Body of pancreas (tissue), 4 donors: ENCODE results near the gene TTC7B. TPM values are rescaled to one million over a fixed set of nuclear protein-coding genes. Genes with fewer than 3 reads are reported as not detected.

Experiments
- ATAC-seq: fragments of 150-250 bp; one replicate; pipeline ENCODE4 v1.9.1; 2016
- DNase-seq, 4 donors: peaks; one replicate each; pipeline ENCODE4 v3.0.0-alpha.2; 2019
- H3K27ac ChIP-seq, 4 donors: fragments of 200-600 bp; sonication (generic); 1 replicate in 3 of 4; 2 replicates in 1 of 4; pipeline versions ENCODE4 v1.5.1 to v1.6.1; 2016 to 2019; ENCODE audit warnings: mild to moderate bottlenecking in 1 of 4, mixed read lengths in 1 of 4, moderate library complexity in 1 of 4
- H3K27me3 ChIP-seq, 2 donors: fragments of 200-600 bp; sonication (generic); one replicate each; pipeline ENCODE4 v1.6.0; 2016; ENCODE audit warnings: mild to moderate bottlenecking in 1 of 2
- H3K36me3 ChIP-seq, 2 donors: fragments of 200-600 bp; sonication (generic); replicated peaks in 1 of 2; 2 replicates each; pipeline ENCODE4 v1.5.1; 2016; ENCODE audit warnings: low read depth in 2 of 2; ENCODE audit not compliant: insufficient read depth in 1 of 2
- H3K4me1 ChIP-seq: fragments of 200-600 bp; sonication (generic); one replicate; pipeline ENCODE4 v1.6.0; 2016
- H3K4me3 ChIP-seq, 2 donors: fragments of 200-600 bp; sonication (generic); 1 replicate in 1 of 2; 2 replicates in 1 of 2; pipeline ENCODE4 v1.5.1; 2016 to 2019
- H3K9me3 ChIP-seq, 3 donors: fragments of 200-600 bp; sonication (generic); 1 replicate in 2 of 3; 2 replicates in 1 of 3; pipeline ENCODE4 v1.5.1; 2016
- CTCF ChIP-seq, 7 experiments: fragments of 450-650 bp in 4 of 7; fragments of 200-600 bp in 3 of 7; sonication (generic) in 3 of 7; IDR thresholded peaks; one replicate each; pipeline ENCODE4 v1.5.1; 2016 to 2019; ENCODE audit warnings: antibody characterized with exemption in 7 of 7
- POLR2A ChIP-seq, 3 donors: fragments of 450-650 bp; IDR thresholded peaks; one replicate each; pipeline ENCODE4 v1.6.1; 2016; ENCODE audit warnings: antibody characterized with exemption in 3 of 3, mild to moderate bottlenecking in 2 of 3
- WGBS, 2 donors: methylation state at CpG; one replicate each; pipeline ENCODE4 v1.1.5; 2017; 5-methylcytosine and 5-hydroxymethylcytosine counted together
- intact Hi-C: fragments of 100-400 bp; cut with DNase I; formaldehyde crosslinking; loops from one replicate; pipeline ENCODE4 v1.15.1; 2023
- total RNA-seq, 2 donors: library from RNA; depleted of rRNA; stranded (reverse); fragments of >200 nt; gene quantifications; one replicate each; pipeline ENCODE4 v1.1.0, GENCODE V29; 2016

The TTC7B gene
- total RNA-seq, 2 donors from 2014 or later = 15.3 to 44.2 TPM

DNA sequence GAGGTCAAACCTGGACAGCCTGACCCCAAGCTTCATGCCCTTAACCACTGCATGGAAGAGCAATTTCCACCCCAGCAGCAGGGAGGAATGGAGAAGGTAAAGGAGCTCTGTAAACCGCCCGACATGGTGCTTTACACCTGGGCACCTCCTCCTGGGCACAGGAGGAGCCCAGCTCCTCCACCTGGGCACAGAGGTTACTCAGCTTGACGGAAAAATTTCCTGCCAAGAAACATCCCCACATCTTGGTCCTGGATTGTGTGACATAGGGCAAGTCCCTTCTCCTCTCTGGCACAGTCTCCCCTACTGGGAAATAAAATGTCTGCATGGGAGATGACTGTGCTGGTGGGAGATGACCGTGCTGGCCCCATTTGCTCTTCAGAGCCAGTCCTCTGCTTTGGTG is 40.8 kb downstream of the TTC7B start:
- intact Hi-C loops = no loop called here
- no peaks in the 10 kb centered on the region for H3K9me3 ChIP-seq
- H3K4me3 ChIP-seq = no peak overlapping the region
- 93 to 96% methylated on average over 4 of the region's 4 CpGs for WGBS, 2 donors
- H3K27ac ChIP-seq = no peak overlapping the region
- no peaks in the 10 kb centered on the region for H3K4me1 ChIP-seq
- no peaks in the 10 kb centered on the region for H3K36me3 ChIP-seq
- no peak for DNase-seq
- ATAC-seq = no peak
- TF ChIP-seq CTCF (IDR thresholded peaks at IDR 0.05) (no peak), POLR2A (IDR thresholded peaks at IDR 0.05) (no peak)
- H3K27me3 ChIP-seq = no peaks in the 10 kb centered on the region

DNA sequence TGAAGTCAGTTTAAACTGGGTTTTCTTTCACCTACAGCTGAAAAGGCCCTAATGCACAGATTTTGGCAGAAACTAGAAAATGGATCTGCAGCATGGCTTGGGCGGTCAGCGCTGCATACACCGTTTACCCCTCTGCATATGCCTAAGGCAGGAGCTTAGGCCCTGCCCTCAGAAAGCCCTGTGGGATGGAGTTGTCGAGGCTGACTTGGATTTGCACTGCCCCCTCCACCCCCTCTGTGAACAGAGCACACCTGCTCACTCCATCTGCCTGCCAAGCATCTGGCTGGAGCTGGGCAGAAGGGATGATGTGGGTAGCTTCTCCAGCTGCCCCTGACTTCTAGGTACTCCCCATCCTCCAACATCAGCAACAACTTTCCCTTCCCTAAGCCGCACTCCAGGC is 41.9 kb downstream of the TTC7B start:
- intact Hi-C loops = no loop called here
- WGBS, 2 donors = 83 to 90% methylated on average over 4 to 5 of the region's 5 CpGs
- no peaks in the 10 kb centered on the region for H3K4me1 ChIP-seq
- H3K27me3 ChIP-seq = no peaks in the 10 kb centered on the region
- H3K36me3 ChIP-seq = no peaks in the 10 kb centered on the region
- TF ChIP-seq POLR2A (IDR thresholded peaks at IDR 0.05) = no peak
- TF ChIP-seq CTCF (IDR thresholded peaks at IDR 0.05) = no peak
- DNase-seq (no peak), ATAC-seq (no peak)
- H3K9me3 ChIP-seq = no peaks in the 10 kb centered on the region
- no peak overlapping the region for H3K4me3 ChIP-seq
- H3K27ac ChIP-seq = no peak overlapping the region

GRCh38 chr14:90773705-90774104 is 42.5 kb downstream of the TTC7B start:
- Histone ChIP-seq H3K27ac (no peak overlapping the region), H3K9me3 (no peaks in the 10 kb centered on the region), H3K27me3 (no peaks in the 10 kb centered on the region), H3K4me3 (no peak overlapping the region), H3K36me3 (no peaks in the 10 kb centered on the region), H3K4me1 (no peaks in the 10 kb centered on the region)
- ATAC-seq (no peak), DNase-seq (no peak)
- intact Hi-C loops = no loop called here
- TF ChIP-seq CTCF (IDR thresholded peaks at IDR 0.05) (no peak), POLR2A (IDR thresholded peaks at IDR 0.05) (no peak)
- 55 to 77% methylated on average over 3 to 4 of the region's 4 CpGs for WGBS, 2 donors

GRCh38 chr14:90773196-90773486 is 43.1 kb downstream of the TTC7B start:
- TF ChIP-seq POLR2A (IDR thresholded peaks at IDR 0.05) = no peak
- no peak for TF ChIP-seq CTCF (IDR thresholded peaks at IDR 0.05)
- Histone ChIP-seq H3K4me3 (no peak overlapping the region), H3K36me3 (no peaks in the 10 kb centered on the region), H3K27ac (no peak overlapping the region), H3K9me3 (no peaks in the 10 kb centered on the region), H3K4me1 (no peaks in the 10 kb centered on the region), H3K27me3 (no peaks in the 10 kb centered on the region)
- DNase-seq = no peak
- WGBS, 2 donors = 38 to 53% methylated on average over 1 of the region's 1 CpG
- intact Hi-C loops = no loop called here
- ATAC-seq = no peak

DNA sequence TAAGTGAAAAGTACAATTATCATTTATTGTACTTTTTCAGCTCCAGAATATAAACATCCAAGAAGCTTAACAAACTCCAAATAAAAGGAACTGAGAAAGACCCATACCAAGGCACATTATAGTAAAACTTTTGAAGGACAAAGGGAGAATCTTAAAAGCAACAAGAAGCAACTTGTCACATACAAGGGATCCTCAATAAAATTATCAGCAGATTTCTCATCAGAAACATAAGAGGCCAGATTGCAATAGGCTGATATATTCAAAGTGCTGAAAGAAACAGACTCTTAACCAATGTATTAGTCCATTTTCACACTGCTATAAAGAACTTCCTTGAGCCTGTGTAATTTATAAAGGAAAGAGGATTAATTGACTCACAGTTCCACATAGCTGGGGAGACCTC is 48.3 kb downstream of the TTC7B start:
- TF ChIP-seq CTCF (IDR thresholded peaks at IDR 0.05) = no peak
- TF ChIP-seq POLR2A (IDR thresholded peaks at IDR 0.05) = no peak
- H3K9me3 ChIP-seq = peaks cover 0 to 6% (median 0%) of the 10 kb centered on the region in 3 donors
- H3K4me3 ChIP-seq = no peak overlapping the region
- intact Hi-C loops = no loop called here
- no peaks in the 10 kb centered on the region for H3K27me3 ChIP-seq
- H3K4me1 ChIP-seq = no peaks in the 10 kb centered on the region
- DNase-seq = no peak
- H3K27ac ChIP-seq = no peak overlapping the region
- peaks cover 0 to 2% of the 10 kb centered on the region in 2 donors for H3K36me3 ChIP-seq
- no peak for ATAC-seq
